ENCODE measurements around the gene MCF2L.

MCF2L gene

GRCh38 chr13:113051641-113052040, 82.6 kb downstream of the MCF2L start:
- no peaks in the 10 kb centered on the region for H3K9me2 ChIP-seq (replicated peaks; ENCODE audit: insufficient read depth, low read length)
- no peaks in the 10 kb centered on the region for H3K36me3 ChIP-seq (replicated peaks; ENCODE audit: insufficient read depth, low read length)
- H4K20me1 ChIP-seq (ENCODE audit: insufficient read depth, low read length) = no peaks in the 10 kb centered on the region
- no peak overlapping the region for H3K9ac ChIP-seq (ENCODE audit: low read length)
- no peak overlapping the region for H3K27ac ChIP-seq (ENCODE audit: low read length)
- H3K4me2 ChIP-seq (ENCODE audit: low read depth, low read length) = no peak overlapping the region
- no peak for TF ChIP-seq EZH2phosphoT487 (IDR thresholded peaks at IDR 0.05; ENCODE audit: low read length)
- TF ChIP-seq EZH2 (optimal IDR thresholded peaks at IDR 0.05; ENCODE audit: low read depth, low read length) = no peak
- TF ChIP-seq CTCF (IDR thresholded peaks at IDR 0.05; ENCODE audit: low read length) = no peak
- H3K27me3 ChIP-seq (replicated peaks; ENCODE audit: insufficient read depth, low read length) = peaks cover 91% of the 10 kb centered on the region
- no peak overlapping the region for H3K4me3 ChIP-seq (ENCODE audit: low read length)
- H3K79me2 ChIP-seq (ENCODE audit: low read length) = no peaks in the 10 kb centered on the region
- H3K4me1 ChIP-seq (ENCODE audit: low read length) = peaks cover 7% of the 10 kb centered on the region; the same call in 1 of the 2 replicates
- H2AFZ ChIP-seq (ENCODE audit: low read length) = no peak overlapping the region
- no peaks in the 10 kb centered on the region for H3K9me3 ChIP-seq (replicated peaks; ENCODE audit: insufficient read depth, low read length)
- no peaks in the 10 kb centered on the region for H3F3A ChIP-seq (ENCODE audit: insufficient read depth, low read length)
- DNase-seq = no peak

GRCh38 chr13:113052206-113052605, 83.2 kb downstream of the MCF2L start:
- H3K4me1 ChIP-seq (ENCODE audit: low read length) = peaks cover 7% of the 10 kb centered on the region; the same call in 1 of the 2 replicates
- H3K4me2 ChIP-seq (ENCODE audit: low read depth, low read length) = peak overlapping the region; percentile 97; the same call in 1 of the 2 replicates
- H3K79me2 ChIP-seq (ENCODE audit: low read length) = no peaks in the 10 kb centered on the region
- H3K4me3 ChIP-seq (ENCODE audit: low read length) = no peak overlapping the region
- H3K27ac ChIP-seq (ENCODE audit: low read length) = no peak overlapping the region
- H3K9me2 ChIP-seq (replicated peaks; ENCODE audit: insufficient read depth, low read length) = no peaks in the 10 kb centered on the region
- H3K9ac ChIP-seq (ENCODE audit: low read length) = no peak overlapping the region
- no peaks in the 10 kb centered on the region for H3K36me3 ChIP-seq (replicated peaks; ENCODE audit: insufficient read depth, low read length)
- no peak for DNase-seq
- no peaks in the 10 kb centered on the region for H3K9me3 ChIP-seq (replicated peaks; ENCODE audit: insufficient read depth, low read length)
- no peaks in the 10 kb centered on the region for H4K20me1 ChIP-seq (ENCODE audit: insufficient read depth, low read length)
- TF ChIP-seq EZH2phosphoT487 (IDR thresholded peaks at IDR 0.05; ENCODE audit: low read length) = no peak
- TF ChIP-seq CTCF (IDR thresholded peaks at IDR 0.05; ENCODE audit: low read length) = no peak
- TF ChIP-seq EZH2 (optimal IDR thresholded peaks at IDR 0.05; ENCODE audit: low read depth, low read length) = no peak
- no peak overlapping the region for H2AFZ ChIP-seq (ENCODE audit: low read length)
- H3F3A ChIP-seq (ENCODE audit: insufficient read depth, low read length) = no peaks in the 10 kb centered on the region
- peaks cover 85% of the 10 kb centered on the region for H3K27me3 ChIP-seq (replicated peaks; ENCODE audit: insufficient read depth, low read length)

GRCh38 chr13:113052971-113053370, 84.0 kb downstream of the MCF2L start:
- H3K4me2 ChIP-seq (ENCODE audit: low read depth, low read length) = peak overlapping the region; percentile 97
- peaks cover 7% of the 10 kb centered on the region; the same call in 1 of the 2 replicates for H3K4me1 ChIP-seq (ENCODE audit: low read length)
- peak overlapping the region; percentile 55 for H2AFZ ChIP-seq (ENCODE audit: low read length)
- DNase-seq = no peak
- peak overlapping the region; percentile 59 for H3K4me3 ChIP-seq (ENCODE audit: low read length)
- TF ChIP-seq EZH2phosphoT487 (IDR thresholded peaks at IDR 0.05; ENCODE audit: low read length) = no peak
- TF ChIP-seq CTCF (IDR thresholded peaks at IDR 0.05; ENCODE audit: low read length) = no peak
- TF ChIP-seq EZH2 (optimal IDR thresholded peaks at IDR 0.05; ENCODE audit: low read depth, low read length) = no peak
- no peak overlapping the region for H3K27ac ChIP-seq (ENCODE audit: low read length)
- H3K9me3 ChIP-seq (replicated peaks; ENCODE audit: insufficient read depth, low read length) = no peaks in the 10 kb centered on the region
- peak overlapping the region; percentile 3; the same call in 1 of the 2 replicates for H3K9ac ChIP-seq (ENCODE audit: low read length)
- H3K36me3 ChIP-seq (replicated peaks; ENCODE audit: insufficient read depth, low read length) = no peaks in the 10 kb centered on the region
- H3F3A ChIP-seq (ENCODE audit: insufficient read depth, low read length) = no peaks in the 10 kb centered on the region
- no peaks in the 10 kb centered on the region for H3K79me2 ChIP-seq (ENCODE audit: low read length)
- no peaks in the 10 kb centered on the region for H3K9me2 ChIP-seq (replicated peaks; ENCODE audit: insufficient read depth, low read length)
- H4K20me1 ChIP-seq (ENCODE audit: insufficient read depth, low read length) = no peaks in the 10 kb centered on the region
- peaks cover 79% of the 10 kb centered on the region for H3K27me3 ChIP-seq (replicated peaks; ENCODE audit: insufficient read depth, low read length)
